Body of pancreas (tissue), 4 donors: Measurements from ENCODE around the gene SSH2. TPM values are rescaled to one million over a fixed set of nuclear protein-coding genes. Genes with fewer than 3 reads are reported as not detected.

ENCODE experiments used
- ATAC-seq: fragments of 150-250 bp; one replicate; pipeline ENCODE4 v1.9.1; 2016
- DNase-seq, 4 donors: peaks; one replicate each; pipeline ENCODE4 v3.0.0-alpha.2; 2019
- H3K27ac ChIP-seq, 4 donors: fragments of 200-600 bp; sonication (generic); 1 replicate in 3 of 4; 2 replicates in 1 of 4; pipeline versions ENCODE4 v1.5.1 to v1.6.1; 2016 to 2019; ENCODE audit warnings: mild to moderate bottlenecking in 1 of 4, mixed read lengths in 1 of 4, moderate library complexity in 1 of 4
- H3K27me3 ChIP-seq, 2 donors: fragments of 200-600 bp; sonication (generic); one replicate each; pipeline ENCODE4 v1.6.0; 2016; ENCODE audit warnings: mild to moderate bottlenecking in 1 of 2
- H3K36me3 ChIP-seq, 2 donors: fragments of 200-600 bp; sonication (generic); replicated peaks in 1 of 2; 2 replicates each; pipeline ENCODE4 v1.5.1; 2016; ENCODE audit warnings: low read depth in 2 of 2; ENCODE audit not compliant: insufficient read depth in 1 of 2
- H3K4me1 ChIP-seq: fragments of 200-600 bp; sonication (generic); one replicate; pipeline ENCODE4 v1.6.0; 2016
- H3K4me3 ChIP-seq, 2 donors: fragments of 200-600 bp; sonication (generic); 1 replicate in 1 of 2; 2 replicates in 1 of 2; pipeline ENCODE4 v1.5.1; 2016 to 2019
- H3K9me3 ChIP-seq, 3 donors: fragments of 200-600 bp; sonication (generic); 1 replicate in 2 of 3; 2 replicates in 1 of 3; pipeline ENCODE4 v1.5.1; 2016
- CTCF ChIP-seq, 7 experiments: fragments of 450-650 bp in 4 of 7; fragments of 200-600 bp in 3 of 7; sonication (generic) in 3 of 7; IDR thresholded peaks; one replicate each; pipeline ENCODE4 v1.5.1; 2016 to 2019; ENCODE audit warnings: antibody characterized with exemption in 7 of 7
- POLR2A ChIP-seq, 3 donors: fragments of 450-650 bp; IDR thresholded peaks; one replicate each; pipeline ENCODE4 v1.6.1; 2016; ENCODE audit warnings: antibody characterized with exemption in 3 of 3, mild to moderate bottlenecking in 2 of 3
- WGBS, 2 donors: methylation state at CpG; one replicate each; pipeline ENCODE4 v1.1.5; 2017; 5-methylcytosine and 5-hydroxymethylcytosine counted together
- intact Hi-C: fragments of 100-400 bp; cut with DNase I; formaldehyde crosslinking; loops from one replicate; pipeline ENCODE4 v1.15.1; 2023
- total RNA-seq, 2 donors: library from RNA; depleted of rRNA; stranded (reverse); fragments of >200 nt; gene quantifications; one replicate each; pipeline ENCODE4 v1.1.0, GENCODE V29; 2016

The SSH2 gene
- total RNA-seq, 2 donors from 2014 or later: 8.2 to 8.6 TPM

- no peak for DNase-seq
- Histone ChIP-seq H3K36me3 (no peaks in the 10 kb centered on the region), H3K4me1 (peaks cover under 1% of the 10 kb centered on the region), H3K27ac (no peak overlapping the region), H3K9me3 (no peaks in the 10 kb centered on the region), H3K4me3 (no peak overlapping the region), H3K27me3 (no peaks in the 10 kb centered on the region)
- ATAC-seq: no peak
- TF ChIP-seq CTCF (IDR thresholded peaks at IDR 0.05) (no peak), POLR2A (IDR thresholded peaks at IDR 0.05) (no peak)
- intact Hi-C loops: no loop called here
Observed at GRCh38 chr17:29717817-29718216, 212.2 kb downstream of the SSH2 start.

- Histone ChIP-seq H3K27me3 (no peaks in the 10 kb centered on the region), H3K4me1 (no peaks in the 10 kb centered on the region), H3K27ac (no peak overlapping the region), H3K9me3 (no peaks in the 10 kb centered on the region), H3K36me3 (no peaks in the 10 kb centered on the region), H3K4me3 (no peak overlapping the region)
- no peak for TF ChIP-seq POLR2A (IDR thresholded peaks at IDR 0.05)
- TF ChIP-seq CTCF (IDR thresholded peaks at IDR 0.05): no peak
- WGBS, 2 donors: 87 to 98% methylated on average over 4 of the region's 4 CpGs
- no peak for ATAC-seq
- intact Hi-C loops: no loop called here
- DNase-seq: no peak
Observed at GRCh38 chr17:29716566-29716965, 213.5 kb downstream of the SSH2 start.

GRCh38 chr17:29715680-29716079, 214.3 kb downstream of the SSH2 start:
- ATAC-seq (no peak), DNase-seq (no peak)
- no peak overlapping the region for H3K4me3 ChIP-seq
- no peaks in the 10 kb centered on the region for H3K9me3 ChIP-seq
- no peaks in the 10 kb centered on the region for H3K27me3 ChIP-seq
- no peaks in the 10 kb centered on the region for H3K4me1 ChIP-seq
- no peak overlapping the region for H3K27ac ChIP-seq
- WGBS, 2 donors: 88 to 97% methylated on average over 2 of the region's 2 CpGs
- intact Hi-C loops: no loop called here
- H3K36me3 ChIP-seq: no peaks in the 10 kb centered on the region
- TF ChIP-seq CTCF (IDR thresholded peaks at IDR 0.05) (no peak), POLR2A (IDR thresholded peaks at IDR 0.05) (no peak)

- intact Hi-C loops: no loop called here
Observed at GRCh38 chr17:29714146-29714545, 215.9 kb downstream of the SSH2 start.

More at GRCh38 chr17:29714146-29714545, 215.9 kb downstream of the SSH2 start:
- H3K27ac ChIP-seq: no peak overlapping the region
- H3K4me1 ChIP-seq: no peaks in the 10 kb centered on the region
- TF ChIP-seq POLR2A (IDR thresholded peaks at IDR 0.05) (no peak), CTCF (IDR thresholded peaks at IDR 0.05) (no peak)
- no peaks in the 10 kb centered on the region for H3K36me3 ChIP-seq
- H3K9me3 ChIP-seq: no peaks in the 10 kb centered on the region
- H3K27me3 ChIP-seq: no peaks in the 10 kb centered on the region
- WGBS, 2 donors: 92 to 94% methylated on average over 1 of the region's 1 CpG
- no peak overlapping the region for H3K4me3 ChIP-seq
- DNase-seq (no peak), ATAC-seq (no peak)
